Measurements from ENCODE around the gene ACTN1. TPM values are rescaled to one million over a fixed set of nuclear protein-coding genes. Genes with fewer than 3 reads are reported as not detected.
"Not testable (repeated sequence)": the region's sequence is repeated elsewhere in the genome, so short reads cannot be mapped to it uniquely, and the experiment has no call there.

ACTN1 gene
- total and polyA plus RNA-seq, 8 donors = 24.4 to 133 (median 49.0) TPM

GRCh38 chr14:68856572-68856971 lies 122.5 kb downstream of the ACTN1 start:
- H3K4me1 ChIP-seq = no peaks in the 10 kb centered on the region
- TF ChIP-seq, protein P1, sequence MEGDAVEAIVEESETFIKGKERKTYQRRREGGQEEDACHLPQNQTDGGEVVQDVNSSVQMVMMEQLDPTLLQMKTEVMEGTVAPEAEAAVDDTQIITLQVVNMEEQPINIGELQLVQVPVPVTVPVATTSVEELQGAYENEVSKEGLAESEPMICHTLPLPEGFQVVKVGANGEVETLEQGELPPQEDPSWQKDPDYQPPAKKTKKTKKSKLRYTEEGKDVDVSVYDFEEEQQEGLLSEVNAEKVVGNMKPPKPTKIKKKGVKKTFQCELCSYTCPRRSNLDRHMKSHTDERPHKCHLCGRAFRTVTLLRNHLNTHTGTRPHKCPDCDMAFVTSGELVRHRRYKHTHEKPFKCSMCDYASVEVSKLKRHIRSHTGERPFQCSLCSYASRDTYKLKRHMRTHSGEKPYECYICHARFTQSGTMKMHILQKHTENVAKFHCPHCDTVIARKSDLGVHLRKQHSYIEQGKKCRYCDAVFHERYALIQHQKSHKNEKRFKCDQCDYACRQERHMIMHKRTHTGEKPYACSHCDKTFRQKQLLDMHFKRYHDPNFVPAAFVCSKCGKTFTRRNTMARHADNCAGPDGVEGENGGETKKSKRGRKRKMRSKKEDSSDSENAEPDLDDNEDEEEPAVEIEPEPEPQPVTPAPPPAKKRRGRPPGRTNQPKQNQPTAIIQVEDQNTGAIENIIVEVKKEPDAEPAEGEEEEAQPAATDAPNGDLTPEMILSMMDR (IDR thresholded peaks at IDR 0.05) = no peak
- intact Hi-C loops (cut with DNase I) = no loop called here
- H3K9me3 ChIP-seq = no peaks in the 10 kb centered on the region
- ATAC-seq (no peak), DNase-seq (no peak), FAIRE-seq (no peak)
- 79 to 88% methylated on average over 6 of the region's 6 CpGs for WGBS, 2 donors
- no peak overlapping the region for H3K27ac ChIP-seq
- H3K27me3 ChIP-seq = no peaks in the 10 kb centered on the region
- no peak overlapping the region for H3K4me3 ChIP-seq
- no peaks in the 10 kb centered on the region for H3K36me3 ChIP-seq

DNA sequence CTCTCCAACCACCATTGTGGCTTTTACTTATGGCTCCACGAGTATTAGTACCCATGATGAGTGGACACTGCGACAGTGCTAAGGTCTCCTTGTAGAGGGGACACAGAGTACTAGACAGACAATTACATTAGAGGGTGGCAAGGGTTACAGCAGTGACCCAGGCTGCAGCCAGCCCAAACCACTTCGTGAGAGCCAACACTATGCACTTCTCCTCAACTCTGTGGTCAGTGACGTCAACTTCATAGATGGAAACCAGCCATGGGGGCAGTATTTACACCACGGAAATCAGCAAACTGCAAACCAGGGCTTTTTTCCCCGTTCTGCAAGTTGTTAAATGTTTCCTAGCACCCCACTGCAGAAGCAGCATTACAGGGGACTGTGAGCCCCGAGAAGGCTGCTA lies 124.7 kb downstream of the ACTN1 start:
- no peak for FAIRE-seq
- 86 to 89% methylated on average over 7 of the region's 7 CpGs for WGBS, 2 donors
- Histone ChIP-seq H3K27ac (no peak overlapping the region), H3K4me1 (no peaks in the 10 kb centered on the region), H3K27me3 (no peaks in the 10 kb centered on the region), H3K9me3 (no peaks in the 10 kb centered on the region), H3K36me3 (no peaks in the 10 kb centered on the region), H3K4me3 (no peak overlapping the region)
- TF ChIP-seq, protein P1 (IDR thresholded peaks at IDR 0.05) = no peak
- no peak for DNase-seq
- intact Hi-C loops (cut with DNase I) = no loop called here
- no peak for ATAC-seq

- Histone ChIP-seq H3K4me1 (no peaks in the 10 kb centered on the region), H3K27ac (no peak overlapping the region), H3K36me3 (no peaks in the 10 kb centered on the region), H3K27me3 (no peaks in the 10 kb centered on the region), H3K4me3 (no peak overlapping the region), H3K9me3 (no peaks in the 10 kb centered on the region)
- WGBS, 2 donors = 43 to 48% methylated on average over 6 of the region's 6 CpGs
- ATAC-seq = peak; percentile 55 to 79 (median 64)
- no peak for FAIRE-seq
- DNase-seq = no peak
- intact Hi-C loops (cut with DNase I) = no loop called here
- TF ChIP-seq, protein P1 (IDR thresholded peaks at IDR 0.05) = no peak
Observed at GRCh38 chr14:68853749-68854148, 125.4 kb downstream of the ACTN1 start.

- WGBS, 2 donors = 96 to 97% methylated on average over 7 of the region's 7 CpGs
- H3K9me3 ChIP-seq; intact Hi-C loops (cut with DNase I); H3K36me3 ChIP-seq; H3K27ac ChIP-seq; ATAC-seq; H3K4me3 ChIP-seq; FAIRE-seq; H3K27me3 ChIP-seq; H3K4me1 ChIP-seq; DNase-seq: not testable (repeated sequence)
Observed at GRCh38 chr14:68852493-68852892, 126.6 kb downstream of the ACTN1 start.

- H3K4me1 ChIP-seq = no peaks in the 10 kb centered on the region
- H3K27ac ChIP-seq = no peak overlapping the region
- no peak overlapping the region for H3K4me3 ChIP-seq
- no peaks in the 10 kb centered on the region for H3K9me3 ChIP-seq
- no peak for DNase-seq
- intact Hi-C loops (cut with DNase I) = no loop called here
- no peaks in the 10 kb centered on the region for H3K27me3 ChIP-seq
- TF ChIP-seq, protein P1 (IDR thresholded peaks at IDR 0.05) = no peak
- no peak for ATAC-seq
- H3K36me3 ChIP-seq = no peaks in the 10 kb centered on the region
- no peak for FAIRE-seq
- 90 to 91% methylated on average over 5 of the region's 5 CpGs for WGBS, 2 donors
Observed at GRCh38 chr14:68851078-68851477, 128.0 kb downstream of the ACTN1 start.

DNA sequence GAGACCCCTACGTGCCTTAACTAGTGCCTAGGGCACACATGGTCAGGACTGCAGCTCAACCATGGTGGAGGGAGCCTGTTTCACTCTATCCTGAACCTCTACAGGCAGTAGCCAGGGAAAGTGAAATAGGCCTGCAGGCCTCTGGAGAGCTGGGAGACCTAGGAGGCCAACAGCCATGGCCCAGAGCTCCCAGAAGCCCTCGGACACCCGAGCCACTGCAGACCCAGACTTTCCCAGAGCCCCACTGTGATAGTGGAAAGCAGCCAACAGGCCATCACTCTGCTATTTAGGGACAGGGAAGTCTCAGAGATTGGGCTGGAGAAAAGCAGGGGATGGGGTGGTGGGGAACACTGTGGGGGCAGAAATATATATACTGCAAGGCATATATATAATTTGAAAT lies 129.7 kb downstream of the ACTN1 start:
- no peaks in the 10 kb centered on the region for H3K27me3 ChIP-seq
- no peak overlapping the region for H3K4me3 ChIP-seq
- FAIRE-seq (no peak), ATAC-seq (no peak), DNase-seq (no peak)
- no peak overlapping the region for H3K27ac ChIP-seq
- H3K36me3 ChIP-seq = no peaks in the 10 kb centered on the region
- TF ChIP-seq, protein P1 (IDR thresholded peaks at IDR 0.05) = no peak
- H3K4me1 ChIP-seq = no peaks in the 10 kb centered on the region
- 85 to 90% methylated on average over 3 of the region's 3 CpGs for WGBS, 2 donors
- intact Hi-C loops (cut with DNase I) = no loop called here
- no peaks in the 10 kb centered on the region for H3K9me3 ChIP-seq

Data from pancreas (tissue), 10 donors.